Ascending aorta (tissue), 2 donors: ENCODE data around the gene CCDC124. TPM values are rescaled to one million over a fixed set of nuclear protein-coding genes. Genes with fewer than 3 reads are reported as not detected.
A peak's percentile ranks its signal among the peaks of the same experiment; 100 is the strongest.

Experiments used
- DNase-seq, 2 donors: peaks; one replicate each; pipeline ENCODE4 v3.0.0-alpha.2; 2019; ENCODE audit warnings: low spot score in 2 of 2
- H3K27ac ChIP-seq, 2 donors: fragments of 200-600 bp; sonication (generic); one replicate each; pipeline ENCODE4 v1.5.1; 2016 to 2017; ENCODE audit warnings: mild to moderate bottlenecking in 1 of 2
- H3K27me3 ChIP-seq: fragments of 200-600 bp; sonication (generic); one replicate; pipeline ENCODE4 v1.5.1; 2017
- H3K36me3 ChIP-seq, 2 donors: fragments of 200-600 bp; sonication (generic); one replicate each; pipeline ENCODE4 v1.5.1; 2016
- H3K4me1 ChIP-seq, 2 donors: fragments of 200-600 bp; sonication (generic); one replicate each; pipeline ENCODE4 v1.5.1; 2016 to 2017; ENCODE audit warnings: mild to moderate bottlenecking in 1 of 2
- H3K4me3 ChIP-seq, 2 donors: fragments of 200-600 bp; sonication (generic); one replicate each; pipeline ENCODE4 v1.5.1; 2016 to 2017; ENCODE audit warnings: mild to moderate bottlenecking in 1 of 2
- H3K9me3 ChIP-seq, 2 donors: fragments of 200-600 bp; sonication (generic); one replicate each; pipeline ENCODE4 v1.5.1; 2016
- intact Hi-C: fragments of 100-400 bp; cut with DNase I; formaldehyde crosslinking; loops from one replicate; pipeline ENCODE4 v1.15.1; 2023
- total RNA-seq: library from RNA; depleted of rRNA; stranded (reverse); fragments of >200 nt; gene quantifications from one replicate; pipeline ENCODE4 v1.1.0, GENCODE V29; 2016
- TF ChIP-seq, protein P1 (sequence below), 3 experiments: fragments of 200-600 bp in 2 of 3; fragments of 450-650 bp in 1 of 3; sonication (generic) in 2 of 3; IDR thresholded peaks; one replicate each; pipeline ENCODE4 v1.5.1; 2016 to 2019; ENCODE audit warnings: antibody characterized with exemption in 3 of 3, mild to moderate bottlenecking in 1 of 3, moderate library complexity in 1 of 3

CCDC124 gene
- total RNA-seq, 1 donor from 2014 or later, result 43.3 TPM

- H3K27ac ChIP-seq, result no peak overlapping the region
- TF ChIP-seq, protein P1, sequence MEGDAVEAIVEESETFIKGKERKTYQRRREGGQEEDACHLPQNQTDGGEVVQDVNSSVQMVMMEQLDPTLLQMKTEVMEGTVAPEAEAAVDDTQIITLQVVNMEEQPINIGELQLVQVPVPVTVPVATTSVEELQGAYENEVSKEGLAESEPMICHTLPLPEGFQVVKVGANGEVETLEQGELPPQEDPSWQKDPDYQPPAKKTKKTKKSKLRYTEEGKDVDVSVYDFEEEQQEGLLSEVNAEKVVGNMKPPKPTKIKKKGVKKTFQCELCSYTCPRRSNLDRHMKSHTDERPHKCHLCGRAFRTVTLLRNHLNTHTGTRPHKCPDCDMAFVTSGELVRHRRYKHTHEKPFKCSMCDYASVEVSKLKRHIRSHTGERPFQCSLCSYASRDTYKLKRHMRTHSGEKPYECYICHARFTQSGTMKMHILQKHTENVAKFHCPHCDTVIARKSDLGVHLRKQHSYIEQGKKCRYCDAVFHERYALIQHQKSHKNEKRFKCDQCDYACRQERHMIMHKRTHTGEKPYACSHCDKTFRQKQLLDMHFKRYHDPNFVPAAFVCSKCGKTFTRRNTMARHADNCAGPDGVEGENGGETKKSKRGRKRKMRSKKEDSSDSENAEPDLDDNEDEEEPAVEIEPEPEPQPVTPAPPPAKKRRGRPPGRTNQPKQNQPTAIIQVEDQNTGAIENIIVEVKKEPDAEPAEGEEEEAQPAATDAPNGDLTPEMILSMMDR (IDR thresholded peaks at IDR 0.05), result no peak
- H3K27me3 ChIP-seq, result no peaks in the 10 kb centered on the region
- H3K4me3 ChIP-seq, result no peak overlapping the region
- H3K4me1 ChIP-seq, result no peaks in the 10 kb centered on the region
- no peak for DNase-seq
- H3K36me3 ChIP-seq, result no peaks in the 10 kb centered on the region
- intact Hi-C loops, result no loop called here
- H3K9me3 ChIP-seq, result no peaks in the 10 kb centered on the region
These were observed 6.8 kb upstream of the CCDC124 start for GRCh38 chr19:17926044-17926443.

GRCh38 chr19:17929056-17929455, 3.8 kb upstream of the CCDC124 start:
- Histone ChIP-seq H3K4me3 (no peak overlapping the region), H3K27ac (no peak overlapping the region), H3K36me3 (no peaks in the 10 kb centered on the region), H3K9me3 (no peaks in the 10 kb centered on the region), H3K4me1 (peaks cover 5 to 7% of the 10 kb centered on the region in 2 donors), H3K27me3 (no peaks in the 10 kb centered on the region)
- intact Hi-C loops, result no loop called here
- TF ChIP-seq, protein P1 (IDR thresholded peaks at IDR 0.05), result no peak
- no peak for DNase-seq

GRCh38 chr19:17931532-17932191, 1.2 kb upstream of the CCDC124 start:
- no peaks in the 10 kb centered on the region for H3K9me3 ChIP-seq
- no peaks in the 10 kb centered on the region for H3K27me3 ChIP-seq
- H3K27ac ChIP-seq, result no peak overlapping the region
- peak overlapping the region; percentile 60 to 71 for H3K4me3 ChIP-seq
- intact Hi-C loops, result loop anchor here (1.0 kb wide), 1 partner anchor 72 kb away; the partner anchor contains the start of gene RPL18A
- peaks cover 5 to 7% of the 10 kb centered on the region in 2 donors for H3K4me1 ChIP-seq
- DNase-seq, result no peak
- H3K36me3 ChIP-seq, result peaks cover 7% of the 10 kb centered on the region in 2 donors
- TF ChIP-seq, protein P1 (IDR thresholded peaks at IDR 0.05), result no peak

- Histone ChIP-seq H3K4me3 (peak overlapping the region; percentile 60 to 71), H3K9me3 (no peaks in the 10 kb centered on the region), H3K27ac (no peak overlapping the region), H3K4me1 (peaks cover 5 to 7% of the 10 kb centered on the region in 2 donors), H3K36me3 (peaks cover 12 to 21% of the 10 kb centered on the region in 2 donors), H3K27me3 (no peaks in the 10 kb centered on the region)
- TF ChIP-seq, protein P1 (IDR thresholded peaks at IDR 0.05), result no peak
- intact Hi-C loops, result loop anchor here (1.0 kb wide), 1 partner anchor 14 kb away; no protein-coding TSS in a partner anchor
- DNase-seq, result no peak
These were observed 757 bp downstream of the CCDC124 start for GRCh38 chr19:17933414-17934129.

GRCh38 chr19:17936379-17936778, 3.6 kb downstream of the CCDC124 start:
- intact Hi-C loops, result no loop called here
- Histone ChIP-seq H3K4me3 (no peak overlapping the region), H3K27me3 (no peaks in the 10 kb centered on the region), H3K4me1 (peaks cover 5 to 7% of the 10 kb centered on the region in 2 donors), H3K9me3 (no peaks in the 10 kb centered on the region), H3K36me3 (peaks cover 27 to 43% of the 10 kb centered on the region in 2 donors), H3K27ac (no peak overlapping the region)
- no peak for DNase-seq
- TF ChIP-seq, protein P1 (IDR thresholded peaks at IDR 0.05), result no peak
